Muscle layer of colon (tissue), 2 donors: Measurements from ENCODE around the gene EIF4G3.

ENCODE experiments used
- H3K27ac ChIP-seq: one replicate; pipeline ENCODE4 v1.7.0; 2013; ENCODE audit warnings: low read depth, mild to moderate bottlenecking, low read length, moderate library complexity
- H3K27me3 ChIP-seq, 2 donors: one replicate each; pipeline ENCODE4 v1.7.0; 2013; ENCODE audit warnings: low read length in 2 of 2, mild to moderate bottlenecking in 2 of 2; ENCODE audit not compliant: insufficient read depth in 2 of 2, control insufficient read depth in 1 of 2
- H3K36me3 ChIP-seq: one replicate; pipeline ENCODE4 v1.7.0; 2013; ENCODE audit warnings: mild to moderate bottlenecking, low read length; ENCODE audit not compliant: insufficient read depth
- H3K4me1 ChIP-seq: one replicate; pipeline ENCODE4 v1.7.0; 2013; ENCODE audit warnings: mild to moderate bottlenecking, low read length; ENCODE audit not compliant: insufficient read depth
- H3K4me3 ChIP-seq, 2 donors: one replicate each; pipeline ENCODE4 v1.7.0; 2013; ENCODE audit warnings: low read length in 2 of 2, low read depth in 1 of 2, mild to moderate bottlenecking in 1 of 2, moderate library complexity in 1 of 2
- H3K9ac ChIP-seq: one replicate; pipeline ENCODE4 v1.7.0; 2013; ENCODE audit warnings: low read length
- H3K9me3 ChIP-seq: one replicate; pipeline ENCODE4 v1.7.0; 2013; ENCODE audit warnings: mild to moderate bottlenecking, low read length
- donor health status: abdominal sarcoma.
- donor health status: Adenocarcinoma of cecum.

The EIF4G3 gene

DNA sequence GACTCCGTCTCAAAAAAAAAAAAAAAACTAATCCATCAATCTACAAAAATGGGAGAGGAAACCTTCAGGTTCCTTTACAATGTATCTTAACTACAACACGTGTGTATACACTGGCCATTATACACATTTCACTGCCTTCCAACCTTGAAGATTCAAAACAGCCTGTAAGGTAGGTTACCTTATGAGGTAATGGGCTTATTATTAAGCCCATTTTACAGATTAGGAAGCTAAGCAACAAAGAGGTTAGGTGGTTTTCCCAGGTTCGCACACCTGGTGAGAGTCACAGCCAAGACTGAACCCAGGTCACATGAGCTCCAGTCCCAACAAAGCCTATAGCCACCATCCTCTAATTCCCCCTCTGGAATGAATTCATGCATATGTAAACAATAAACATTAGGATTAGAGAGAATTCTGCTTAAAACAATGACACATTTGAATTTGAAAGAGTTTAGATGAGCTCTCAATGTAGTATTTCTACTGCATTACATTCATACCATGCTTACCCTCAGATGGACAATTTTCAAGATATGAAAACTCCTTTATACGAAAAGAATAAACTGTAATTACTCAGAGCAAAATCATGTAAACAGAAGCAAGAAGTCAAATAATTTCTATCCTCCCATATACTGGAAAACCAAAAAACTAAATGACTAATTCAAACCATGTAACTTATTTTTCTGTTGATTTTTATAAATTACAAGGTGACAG, 54.8 kb downstream of the EIF4G3 start:
- Histone ChIP-seq H3K9ac (no peak overlapping the region), H3K4me1 (peaks cover 15% of the 10 kb centered on the region), H3K27me3 (no peaks in the 10 kb centered on the region), H3K36me3 (no peaks in the 10 kb centered on the region), H3K9me3 (no peaks in the 10 kb centered on the region), H3K27ac (no peak overlapping the region), H3K4me3 (no peak overlapping the region)

DNA sequence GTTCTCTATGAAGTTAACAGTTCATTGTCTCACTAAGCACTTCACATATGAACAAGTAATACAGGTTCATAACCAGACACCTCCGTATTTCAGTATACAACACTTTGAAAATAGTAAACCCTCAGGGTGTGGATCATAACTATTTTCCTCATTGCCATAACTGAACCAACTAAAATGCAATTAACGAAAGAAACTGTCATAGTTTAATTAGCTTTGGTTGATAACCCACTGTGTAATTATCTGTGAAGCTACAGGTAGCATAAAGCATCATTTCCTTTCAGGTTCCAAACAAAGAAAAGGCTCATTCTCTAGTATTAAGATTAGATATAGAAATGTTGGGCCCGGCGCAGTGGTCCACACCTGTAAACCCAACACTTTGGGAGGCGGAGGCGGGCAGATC, 58.5 kb downstream of the EIF4G3 start:
- Histone ChIP-seq H3K9ac (no peak overlapping the region), H3K9me3 (no peaks in the 10 kb centered on the region), H3K36me3 (no peaks in the 10 kb centered on the region), H3K4me1 (no peaks in the 10 kb centered on the region), H3K27me3 (no peaks in the 10 kb centered on the region), H3K4me3 (no peak overlapping the region), H3K27ac (no peak overlapping the region)

DNA sequence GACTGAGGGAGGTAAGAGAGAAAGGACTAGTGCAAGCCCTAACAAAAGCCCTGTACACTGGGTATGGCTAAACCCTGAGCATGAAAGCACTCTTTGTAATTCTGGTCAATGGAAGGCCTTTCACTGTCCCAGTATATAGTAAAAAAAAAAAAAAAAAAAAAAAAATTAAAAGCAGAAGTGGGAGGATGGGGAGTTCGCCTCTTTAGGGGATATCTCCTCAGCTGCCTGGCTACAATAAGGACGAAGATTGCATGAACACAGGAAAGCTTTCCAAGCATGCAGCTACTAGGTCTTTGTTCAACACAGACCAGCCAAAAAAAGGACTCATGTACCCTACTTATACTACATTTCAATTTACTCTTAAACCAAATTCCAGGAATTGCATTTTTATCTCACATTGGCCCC, 59.1 kb downstream of the EIF4G3 start:
- no peak overlapping the region for H3K27ac ChIP-seq
- no peaks in the 10 kb centered on the region for H3K36me3 ChIP-seq
- H3K9ac ChIP-seq, result no peak overlapping the region
- H3K4me3 ChIP-seq, result no peak overlapping the region
- H3K27me3 ChIP-seq, result no peaks in the 10 kb centered on the region
- H3K9me3 ChIP-seq, result no peaks in the 10 kb centered on the region
- H3K4me1 ChIP-seq, result no peaks in the 10 kb centered on the region

DNA sequence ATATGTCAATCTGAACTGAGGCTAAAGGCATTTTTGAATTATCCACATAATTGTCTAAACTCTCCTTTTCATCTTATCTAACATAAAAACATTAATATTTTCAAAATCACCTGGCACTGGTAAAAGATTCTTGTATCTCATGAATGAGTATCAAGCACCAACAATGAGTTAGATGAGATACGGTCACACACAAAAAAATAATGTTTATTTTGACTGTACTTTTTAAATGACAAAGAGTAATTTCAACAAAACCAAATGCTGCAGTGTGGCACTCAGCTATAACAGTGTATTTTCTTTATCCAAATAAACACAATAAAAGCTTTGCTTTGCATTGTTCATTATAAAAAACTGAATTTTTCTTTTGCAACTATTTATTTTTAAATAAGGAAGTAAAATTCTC, 59.5 kb downstream of the EIF4G3 start:
- Histone ChIP-seq H3K9me3 (no peaks in the 10 kb centered on the region), H3K27ac (no peak overlapping the region), H3K4me3 (no peak overlapping the region), H3K36me3 (no peaks in the 10 kb centered on the region), H3K27me3 (no peaks in the 10 kb centered on the region), H3K4me1 (no peaks in the 10 kb centered on the region), H3K9ac (no peak overlapping the region)

DNA sequence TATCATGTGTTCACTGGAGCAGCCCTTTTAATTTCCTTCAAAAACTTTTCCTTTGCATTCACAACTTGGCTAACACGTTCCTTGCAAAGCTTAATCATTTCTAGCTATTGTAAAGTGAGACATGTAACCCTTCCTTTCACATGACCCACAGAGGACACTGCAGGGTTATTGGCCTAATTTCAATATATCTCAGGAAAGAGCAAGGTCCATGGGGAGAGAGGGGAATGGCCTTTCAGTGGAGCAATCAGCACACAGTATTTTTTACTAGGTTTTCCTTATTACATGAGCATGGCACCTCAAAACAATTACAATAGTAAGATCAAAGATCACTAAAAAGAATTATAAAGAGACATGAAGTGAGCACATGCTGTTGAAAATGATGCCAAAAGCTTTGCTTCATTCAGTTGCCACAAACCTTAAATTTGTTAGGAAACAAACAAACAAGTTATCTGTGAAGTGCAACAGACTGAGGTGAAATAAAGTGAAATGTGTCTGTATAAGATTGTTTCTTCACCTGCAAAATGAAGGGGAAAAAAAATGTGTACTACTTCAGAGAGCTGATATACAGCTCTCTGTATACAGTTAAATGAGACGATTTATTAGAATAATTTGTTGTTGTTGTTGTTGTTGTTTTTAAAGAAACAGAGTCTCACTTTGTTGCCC, 61.5 kb downstream of the EIF4G3 start:
- Histone ChIP-seq H3K27ac (no peak overlapping the region), H3K4me3 (no peak overlapping the region), H3K4me1 (no peaks in the 10 kb centered on the region), H3K36me3 (no peaks in the 10 kb centered on the region), H3K27me3 (no peaks in the 10 kb centered on the region), H3K9ac (no peak overlapping the region), H3K9me3 (no peaks in the 10 kb centered on the region)

DNA sequence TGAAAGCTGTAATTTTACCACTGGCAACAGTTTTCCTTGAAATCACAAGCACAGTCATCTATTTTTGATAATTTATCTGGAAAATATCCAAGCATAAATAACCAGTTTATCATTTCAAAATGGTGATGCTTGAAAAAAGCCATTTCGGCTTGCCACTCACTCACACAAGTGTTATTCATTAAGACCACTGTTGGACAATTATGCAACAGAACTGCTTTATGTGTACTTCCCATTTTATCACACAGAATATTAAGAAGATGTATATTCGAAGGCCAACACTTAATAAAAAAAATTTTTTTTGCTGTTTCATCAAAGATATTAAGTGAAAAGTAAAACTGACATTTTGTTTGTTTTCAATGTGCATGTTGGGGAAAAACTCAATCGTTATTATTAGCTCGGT, 62.3 kb downstream of the EIF4G3 start:
- H3K4me3 ChIP-seq, result no peak overlapping the region
- H3K27me3 ChIP-seq, result no peaks in the 10 kb centered on the region
- H3K27ac ChIP-seq, result no peak overlapping the region
- no peaks in the 10 kb centered on the region for H3K4me1 ChIP-seq
- no peak overlapping the region for H3K9ac ChIP-seq
- H3K9me3 ChIP-seq, result no peaks in the 10 kb centered on the region
- H3K36me3 ChIP-seq, result no peaks in the 10 kb centered on the region

DNA sequence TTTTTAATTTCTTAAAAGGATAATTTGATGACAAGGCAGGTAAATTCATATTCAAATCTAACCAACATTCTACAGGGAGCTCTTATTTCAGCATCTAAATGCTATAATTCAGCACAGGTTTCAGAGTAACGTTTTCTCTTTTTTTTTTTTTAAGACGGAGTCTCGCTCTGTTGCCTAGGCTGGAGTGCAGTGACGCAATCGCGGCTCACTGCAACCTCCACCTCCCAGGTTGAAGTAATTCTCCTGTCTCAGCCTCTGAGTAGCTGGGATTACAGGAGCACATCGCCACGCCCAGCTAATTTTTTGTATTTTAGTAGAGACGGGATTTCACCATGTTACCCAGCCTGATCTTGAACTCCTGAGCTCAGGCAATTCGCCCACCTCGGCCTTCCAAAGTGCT, 66.5 kb downstream of the EIF4G3 start:
- H3K27me3 ChIP-seq, result no peaks in the 10 kb centered on the region
- no peaks in the 10 kb centered on the region for H3K36me3 ChIP-seq
- H3K9me3 ChIP-seq, result no peaks in the 10 kb centered on the region
- H3K27ac ChIP-seq, result no peak overlapping the region
- no peak overlapping the region for H3K9ac ChIP-seq
- no peak overlapping the region for H3K4me3 ChIP-seq
- no peaks in the 10 kb centered on the region for H3K4me1 ChIP-seq

DNA sequence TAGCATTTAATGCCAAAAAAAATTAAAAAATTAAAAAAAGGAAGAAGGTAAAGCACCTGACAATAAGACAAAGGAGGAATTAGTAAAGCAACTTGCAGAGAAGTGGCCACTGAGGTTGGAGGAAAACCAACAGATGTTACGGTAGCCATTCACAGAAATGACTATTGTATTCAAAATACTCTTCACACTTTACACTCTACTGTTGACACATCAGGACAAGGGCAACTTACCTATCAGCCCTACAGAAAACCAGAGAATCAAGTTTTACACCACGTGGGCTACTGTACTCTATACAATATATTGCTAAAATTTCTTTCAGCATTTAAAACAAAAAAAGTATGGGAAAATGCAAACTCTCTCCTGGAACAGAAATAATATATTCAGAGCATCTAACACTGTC, 70.0 kb downstream of the EIF4G3 start:
- no peak overlapping the region for H3K4me3 ChIP-seq
- H3K9me3 ChIP-seq, result no peaks in the 10 kb centered on the region
- H3K9ac ChIP-seq, result no peak overlapping the region
- no peak overlapping the region for H3K27ac ChIP-seq
- H3K27me3 ChIP-seq, result no peaks in the 10 kb centered on the region
- peaks cover 7% of the 10 kb centered on the region for H3K36me3 ChIP-seq
- no peaks in the 10 kb centered on the region for H3K4me1 ChIP-seq

DNA sequence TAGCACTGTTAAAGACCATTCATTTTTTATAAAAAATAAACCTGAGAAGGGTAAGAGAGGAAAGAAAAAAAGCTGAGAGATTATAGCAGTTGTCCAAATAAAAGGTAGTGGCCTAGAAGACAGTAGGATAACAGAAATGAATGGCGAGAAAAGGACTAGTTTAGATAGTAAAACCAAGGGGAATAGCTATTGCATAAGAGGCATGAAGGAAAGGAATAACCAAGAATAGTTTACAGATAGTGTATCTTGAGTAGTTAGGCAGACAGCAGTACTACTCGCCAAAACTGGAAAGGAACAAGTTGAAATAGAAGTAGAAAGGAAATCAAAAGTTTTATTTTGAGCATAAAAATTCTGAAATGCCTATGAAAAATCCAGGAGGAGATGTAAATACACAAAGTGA, 70.5 kb downstream of the EIF4G3 start:
- Histone ChIP-seq H3K27ac (no peak overlapping the region), H3K9me3 (no peaks in the 10 kb centered on the region), H3K9ac (no peak overlapping the region), H3K36me3 (peaks cover 7% of the 10 kb centered on the region), H3K4me1 (no peaks in the 10 kb centered on the region), H3K27me3 (no peaks in the 10 kb centered on the region), H3K4me3 (no peak overlapping the region)

DNA sequence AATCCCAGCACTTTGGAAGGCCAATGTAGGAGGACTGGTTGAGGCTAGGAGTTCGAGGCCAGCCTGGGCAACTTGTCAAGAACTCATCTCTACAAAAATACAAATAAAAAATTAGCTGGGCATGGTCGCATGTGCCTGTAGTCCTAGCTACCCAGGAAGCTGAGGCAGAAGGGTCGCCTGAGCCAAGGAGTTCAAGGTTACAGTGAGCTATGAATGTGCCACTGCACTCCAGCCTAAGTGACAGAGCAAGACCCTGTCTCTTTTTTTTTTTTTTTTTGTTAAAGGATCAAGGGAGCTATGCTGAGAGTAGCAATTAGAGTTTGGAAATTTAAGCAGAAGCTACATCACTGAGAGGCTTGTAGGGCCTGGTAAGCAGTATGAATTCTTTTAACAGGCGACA, 70.9 kb downstream of the EIF4G3 start:
- Histone ChIP-seq H3K4me1 (no peaks in the 10 kb centered on the region), H3K9ac (no peak overlapping the region), H3K4me3 (no peak overlapping the region), H3K9me3 (no peaks in the 10 kb centered on the region), H3K27ac (no peak overlapping the region), H3K27me3 (no peaks in the 10 kb centered on the region), H3K36me3 (peaks cover 7% of the 10 kb centered on the region)

DNA sequence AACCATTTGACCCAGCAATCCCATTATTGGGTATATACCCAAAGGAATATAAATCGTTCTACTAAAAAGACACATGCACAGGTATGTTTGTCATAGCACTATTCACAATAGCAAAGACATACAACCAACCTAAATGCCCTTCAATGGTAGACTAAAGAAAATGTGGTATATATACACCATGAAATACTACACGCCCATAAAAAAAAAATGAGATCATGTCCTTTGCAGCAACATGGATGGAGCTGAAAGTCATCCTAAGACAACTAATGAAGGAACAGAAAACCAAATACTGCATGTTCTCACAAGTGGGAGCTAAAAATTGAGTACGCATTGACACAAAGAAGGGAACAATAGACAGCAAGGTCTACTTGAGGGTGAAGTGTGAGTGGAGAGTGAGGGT, 72.0 kb downstream of the EIF4G3 start:
- Histone ChIP-seq H3K4me3 (no peak overlapping the region), H3K27ac (no peak overlapping the region), H3K36me3 (peaks cover 7% of the 10 kb centered on the region), H3K9ac (no peak overlapping the region), H3K4me1 (no peaks in the 10 kb centered on the region), H3K9me3 (no peaks in the 10 kb centered on the region), H3K27me3 (no peaks in the 10 kb centered on the region)

DNA sequence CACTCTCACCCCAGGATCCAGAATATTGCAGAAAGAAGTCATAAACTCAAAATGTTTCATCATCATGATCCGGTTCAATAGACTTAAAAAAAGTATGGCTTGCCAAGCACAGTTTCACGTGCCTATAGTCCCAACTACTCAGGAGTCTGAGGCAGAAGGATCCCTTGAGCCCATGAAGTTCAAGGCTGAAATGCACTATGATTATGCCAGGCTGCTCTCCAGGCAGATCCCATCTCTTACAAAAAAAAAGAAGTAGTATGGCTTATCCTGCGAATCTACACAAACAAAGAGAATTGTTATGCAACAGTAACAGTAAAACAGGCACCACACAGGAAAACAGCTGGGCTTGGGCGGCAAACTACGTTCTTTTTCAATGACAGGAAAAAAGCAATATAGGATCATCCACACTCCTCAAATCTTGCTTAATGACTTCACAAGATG, 76.2 kb downstream of the EIF4G3 start:
- Histone ChIP-seq H3K9ac (no peak overlapping the region), H3K36me3 (peaks cover 7% of the 10 kb centered on the region), H3K9me3 (no peaks in the 10 kb centered on the region), H3K4me1 (no peaks in the 10 kb centered on the region), H3K4me3 (no peak overlapping the region), H3K27ac (no peak overlapping the region), H3K27me3 (no peaks in the 10 kb centered on the region)
